H1 (cell line): ENCODE data around the gene CBX4.

Experiments used
- ATF3 ChIP-seq: IDR thresholded peaks from 2 replicates; pipeline ENCODE4 v1.6.1; 2011; ENCODE audit warnings: low read depth, mild to moderate bottlenecking, low read length; ENCODE audit not compliant: insufficient read depth
- CEBPB ChIP-seq: IDR thresholded peaks from 2 replicates; pipeline ENCODE4 v1.6.1; 2012; ENCODE audit warnings: low read depth, low read length
- CTCF ChIP-seq, 3 experiments: IDR thresholded peaks; 1 replicate in 2 of 3; 2 replicates in 1 of 3; pipeline versions ENCODE4 v1.5.1 to v1.6.1; 2011; ENCODE audit warnings: low read length in 3 of 3, mild to moderate bottlenecking in 3 of 3, inconsistent platforms in 2 of 3, low read depth in 1 of 3, moderate library complexity in 1 of 3; ENCODE audit not compliant: insufficient read depth in 1 of 3; ENCODE audit errors: control extremely low read depth in 1 of 3
- EP300 ChIP-seq, 2 experiments: IDR thresholded peaks; 1 replicate in 1 of 2; 2 replicates in 1 of 2; pipeline ENCODE4 v1.6.1; 2011 to 2012; ENCODE audit warnings: low read depth in 2 of 2, low read length in 2 of 2, mild to moderate bottlenecking in 2 of 2, borderline replicate concordance in 1 of 2, inconsistent platforms in 1 of 2, moderate library complexity in 1 of 2
- MAFK ChIP-seq: IDR thresholded peaks from 2 replicates; pipeline ENCODE4 v1.6.1; 2012; ENCODE audit warnings: low read depth, mild to moderate bottlenecking, improper control_type of control experiment, low read length
- POLR2A ChIP-seq, 2 experiments: IDR thresholded peaks; 1 replicate in 1 of 2; 2 replicates in 1 of 2; pipeline ENCODE4 v1.6.1; 2011; ENCODE audit warnings: low read depth in 2 of 2, low read length in 2 of 2, mild to moderate bottlenecking in 2 of 2; ENCODE audit errors: control extremely low read depth in 1 of 2
- POLR2AphosphoS5 ChIP-seq: IDR thresholded peaks from 2 replicates; pipeline ENCODE4 v1.6.1; 2011; ENCODE audit warnings: low read depth, low read length
- RFX5 ChIP-seq: IDR thresholded peaks from 2 replicates; pipeline ENCODE4 v1.6.1; 2011; ENCODE audit warnings: low read depth, low read length, improper control_type of control experiment, borderline replicate concordance
- RNF2 ChIP-seq: fragments of 200-900, 300-1000 bp; sonication (generic); IDR thresholded peaks from 2 replicates; pipeline ENCODE4 v1.7.1; 2016; ENCODE audit warnings: borderline replicate concordance, low read depth, mild to moderate bottlenecking, antibody characterized with exemption, low read length; ENCODE audit not compliant: poor library complexity, severe bottlenecking; ENCODE audit errors: missing control alignments
- SUZ12 ChIP-seq: fragments of 200-600 bp; sonication (generic); IDR thresholded peaks from 2 replicates; pipeline ENCODE4 v1.6.1; 2012; ENCODE audit warnings: mild to moderate bottlenecking, inconsistent platforms, low read length, moderate library complexity, mixed read lengths
- TF ChIP-seq, protein P1 (sequence below): IDR thresholded peaks from 2 replicates; pipeline ENCODE4 v1.6.1; 2011; ENCODE audit warnings: low read length, improper control_type of control experiment

- TF ChIP-seq SUZ12 = peak; percentile 17; the same call in 1 of the 2 replicates
- TF ChIP-seq RFX5 = no peak
- TF ChIP-seq POLR2AphosphoS5 = no peak
- no peak for TF ChIP-seq EP300 (IDR thresholded peaks at IDR 0.05; ENCODE audit: borderline replicate concordance in 1 of 2, low read depth in 2 of 2, low read length in 2 of 2)
- no peak for TF ChIP-seq ATF3
- TF ChIP-seq POLR2A (IDR thresholded peaks at IDR 0.05; ENCODE audit: control extremely low read depth in 1 of 2, low read depth in 2 of 2, low read length in 2 of 2) = no peak
- TF ChIP-seq, protein P1, sequence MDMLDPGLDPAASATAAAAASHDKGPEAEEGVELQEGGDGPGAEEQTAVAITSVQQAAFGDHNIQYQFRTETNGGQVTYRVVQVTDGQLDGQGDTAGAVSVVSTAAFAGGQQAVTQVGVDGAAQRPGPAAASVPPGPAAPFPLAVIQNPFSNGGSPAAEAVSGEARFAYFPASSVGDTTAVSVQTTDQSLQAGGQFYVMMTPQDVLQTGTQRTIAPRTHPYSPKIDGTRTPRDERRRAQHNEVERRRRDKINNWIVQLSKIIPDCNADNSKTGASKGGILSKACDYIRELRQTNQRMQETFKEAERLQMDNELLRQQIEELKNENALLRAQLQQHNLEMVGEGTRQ = no peak
- no peak for TF ChIP-seq MAFK
- TF ChIP-seq CEBPB = no peak
- TF ChIP-seq CTCF (IDR thresholded peaks at IDR 0.05; ENCODE audit: control extremely low read depth in 1 of 3, insufficient read depth in 1 of 3, low read depth in 1 of 3, low read length in 3 of 3) = no peak
- no peak for TF ChIP-seq RNF2
Measured at GRCh38 chr17:79840989-79841286, 1.7 kb upstream of the CBX4 start.
